HG03378 (cell line): ENCODE measurements around the gene GRAMD4.

Experiments
- ATAC-seq: cut with Tn5 transposase; IDR thresholded peaks from one replicate; pipeline ENCODE4 v1.9.1; 2021; ENCODE audit warnings: mild to moderate bottlenecking, moderate library complexity; ENCODE audit not compliant: unreplicated experiment

Gene GRAMD4

GRCh38 chr22:46707827-46708570 lies 87.8 kb downstream of the GRAMD4 start:
- no peak for ATAC-seq

- no peak for ATAC-seq
These were observed 88.7 kb downstream of the GRAMD4 start for GRCh38 chr22:46708766-46709330.

DNA sequence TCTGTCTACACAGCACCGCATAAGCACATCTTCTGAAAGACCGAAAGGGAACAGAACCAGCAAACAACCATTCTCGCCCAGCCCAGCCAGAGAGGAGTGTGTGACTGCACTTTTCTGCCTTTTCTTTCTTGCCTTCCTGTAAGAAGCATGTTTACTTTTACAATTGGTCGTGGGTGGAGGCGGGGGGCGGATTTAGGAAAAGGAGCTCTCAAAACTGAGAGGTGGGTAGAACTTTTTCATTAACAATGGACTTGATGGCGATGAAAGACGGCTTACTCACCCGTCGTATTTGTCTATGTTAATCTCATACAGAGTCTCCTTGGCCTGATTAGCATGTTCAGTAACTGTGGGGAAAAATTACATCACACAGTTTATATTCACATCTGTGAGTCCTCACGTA lies 90.6 kb downstream of the GRAMD4 start:
- no peak for ATAC-seq

DNA sequence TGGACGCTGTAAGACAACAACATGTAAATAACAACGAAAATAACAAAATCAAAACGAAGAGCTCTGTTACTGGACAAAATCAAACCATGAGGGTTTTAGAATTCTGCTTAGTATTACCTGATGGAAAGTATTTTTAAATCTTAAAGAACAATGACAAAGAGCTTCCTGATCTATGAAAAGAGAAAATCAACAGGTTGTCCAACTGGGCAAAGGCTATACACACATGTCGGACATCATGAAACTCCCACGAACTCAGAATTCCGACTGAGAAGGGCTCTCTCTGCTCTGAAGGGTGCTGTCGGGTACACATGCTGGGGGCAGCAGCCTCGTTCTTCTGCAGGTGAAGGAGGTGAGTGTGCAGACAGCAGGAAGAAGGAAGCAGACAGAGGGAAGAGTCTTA lies 92.1 kb downstream of the GRAMD4 start:
- ATAC-seq: no peak

GRCh38 chr22:46714550-46714949 lies 94.4 kb downstream of the GRAMD4 start:
- ATAC-seq: no peak

- no peak for ATAC-seq
These were observed 99.7 kb downstream of the GRAMD4 start for GRCh38 chr22:46719921-46720320.

DNA sequence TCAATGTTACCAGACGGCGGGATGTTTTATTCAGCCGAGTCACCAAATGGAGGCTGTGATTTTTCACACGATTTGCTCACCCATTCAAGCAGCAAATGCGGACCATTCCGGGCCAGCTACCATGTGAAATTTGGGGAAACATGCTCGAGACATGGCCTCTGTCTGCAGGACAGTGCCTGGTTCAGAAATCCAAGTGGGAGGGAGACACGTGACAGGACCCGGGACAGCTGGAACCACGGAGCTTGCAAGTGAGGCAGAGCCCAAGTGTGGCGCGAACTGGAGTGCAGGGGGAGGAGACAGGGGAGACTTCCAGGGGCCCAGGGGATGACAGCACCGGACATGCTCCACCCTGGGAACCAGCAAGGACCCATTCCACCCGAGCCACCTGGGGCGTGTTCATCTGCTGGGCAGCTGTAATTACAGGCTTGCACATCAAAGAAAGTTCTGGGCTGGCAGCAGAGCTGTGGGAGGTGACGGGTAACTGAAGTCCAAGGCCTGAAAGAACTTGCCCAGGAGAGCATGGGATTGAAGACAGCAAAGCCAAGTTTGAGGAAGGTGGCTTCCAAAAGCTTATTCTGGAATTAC lies 101.4 kb downstream of the GRAMD4 start:
- ATAC-seq: no peak

DNA sequence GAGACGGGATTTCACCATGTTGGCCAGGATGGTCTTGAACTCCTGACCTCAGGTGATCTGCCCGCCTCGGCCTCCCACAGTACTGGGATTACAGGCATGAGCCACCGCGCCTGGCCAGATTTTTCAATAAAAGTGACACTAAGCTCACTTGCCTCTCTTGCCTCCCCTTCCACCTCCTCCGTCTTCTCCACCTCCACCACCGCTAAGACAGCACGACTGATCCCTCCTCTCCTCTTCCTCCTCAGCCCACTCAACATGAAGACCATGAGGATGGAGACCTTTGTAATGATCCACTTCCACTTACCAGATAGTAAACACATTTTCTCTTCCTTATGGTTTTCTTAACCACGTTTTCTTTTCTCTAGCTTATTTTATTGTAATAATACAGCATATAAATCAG lies 103.7 kb downstream of the GRAMD4 start:
- ATAC-seq: no peak

DNA sequence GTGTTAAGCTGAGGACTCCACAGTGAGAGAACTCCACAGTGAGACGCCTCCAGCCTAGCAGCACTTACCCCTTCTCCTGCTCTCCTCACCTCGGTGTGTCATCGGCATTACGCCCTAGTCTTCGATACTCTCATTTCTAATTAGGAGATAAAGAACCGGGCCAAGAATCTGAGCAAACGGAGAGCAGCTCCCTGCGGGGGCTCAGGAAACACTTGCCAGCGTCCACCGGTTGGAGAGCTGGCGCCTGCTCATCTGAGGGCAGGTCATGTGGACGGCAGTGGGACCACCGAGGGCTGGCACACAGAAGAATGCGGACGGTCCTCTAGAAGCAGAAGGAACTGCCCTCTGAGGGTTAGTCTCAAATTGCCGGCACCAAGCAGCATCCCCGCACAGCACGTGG lies 104.9 kb downstream of the GRAMD4 start:
- ATAC-seq: no peak

- no peak for ATAC-seq
These were observed 106.1 kb downstream of the GRAMD4 start for GRCh38 chr22:46726066-46726985.

DNA sequence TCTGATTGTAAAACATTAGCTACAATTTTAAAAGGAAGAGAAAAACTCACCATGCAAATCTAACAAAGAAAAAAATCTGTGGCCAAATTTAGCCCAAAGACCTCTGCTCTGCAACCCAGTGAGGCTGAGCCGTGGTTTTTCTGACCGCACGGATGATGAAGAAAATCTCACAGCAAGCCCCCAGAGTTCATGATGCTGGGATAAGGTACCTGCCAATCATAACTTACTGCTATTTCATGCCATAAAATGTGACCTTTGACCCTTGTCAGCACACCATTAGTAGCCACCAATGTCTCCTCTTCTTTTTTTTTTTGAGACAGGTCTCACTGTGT lies 106.8 kb downstream of the GRAMD4 start:
- no peak for ATAC-seq

DNA sequence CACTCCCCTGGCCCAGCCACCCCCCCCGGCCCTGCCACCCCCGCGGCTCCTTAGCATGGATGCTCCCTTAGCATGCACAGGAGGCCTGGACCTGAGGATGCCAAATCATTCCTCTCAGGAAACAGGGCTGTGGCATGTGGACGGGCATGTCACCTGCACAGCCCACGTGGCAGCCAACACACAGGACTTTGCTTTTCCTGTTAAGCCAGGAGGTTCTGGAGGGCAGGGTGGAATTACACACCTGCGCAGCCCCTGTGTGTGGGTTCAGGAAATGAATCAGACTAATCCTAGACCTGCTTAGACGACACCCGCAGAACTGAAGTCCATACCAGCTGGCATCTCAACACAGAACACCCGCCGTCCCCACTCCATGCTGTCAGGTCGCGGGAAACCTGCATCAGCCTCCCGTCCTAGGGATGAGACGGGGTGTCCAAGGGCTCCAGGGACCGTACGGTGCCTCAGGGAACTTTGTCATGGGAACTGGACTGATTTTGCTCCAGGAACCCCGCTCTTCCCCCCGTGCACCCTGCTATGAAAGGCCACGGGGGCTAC lies 107.7 kb downstream of the GRAMD4 start:
- no peak for ATAC-seq

GRCh38 chr22:46728470-46728869 lies 108.3 kb downstream of the GRAMD4 start:
- ATAC-seq: no peak
